ENCODE results near the gene ITPR2. TPM values are rescaled to one million over a fixed set of nuclear protein-coding genes. Genes with fewer than 3 reads are reported as not detected.

ITPR2 gene
- total RNA-seq, 1 donor from 2014 or later: 48.1 TPM

DNA sequence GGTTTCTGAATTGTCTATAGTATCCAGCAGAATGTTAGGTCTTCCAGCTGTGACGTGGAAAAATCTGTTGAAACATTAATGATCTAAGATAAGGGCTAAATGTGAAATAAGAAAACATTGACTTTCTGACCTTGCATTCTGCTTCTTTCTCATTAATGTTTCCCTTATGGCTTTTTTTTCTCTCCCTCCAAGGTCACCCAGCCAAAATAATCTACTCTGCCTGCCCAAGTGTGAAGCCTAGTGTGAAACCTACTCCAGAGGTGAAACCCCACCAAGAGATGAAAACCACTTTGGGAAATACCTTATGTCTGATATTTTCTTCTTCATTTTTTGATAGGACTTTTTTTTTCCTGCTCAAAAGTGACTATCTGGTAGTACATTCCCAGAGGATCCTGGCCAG is 529.6 kb downstream of the ITPR2 start:
- no peak for DNase-seq (ENCODE audit: extremely low spot score in 2 of 2)
- Histone ChIP-seq H3K4me1 (peaks cover 13% of the 10 kb centered on the region), H3K27me3 (no peaks in the 10 kb centered on the region), H3K9me3 (no peaks in the 10 kb centered on the region), H3K36me3 (no peaks in the 10 kb centered on the region), H3K4me3 (no peak overlapping the region), H3K27ac (no peak overlapping the region)
- intact Hi-C loops (cut with DNase I): no loop called here
- TF ChIP-seq POLR2AphosphoS5 (IDR thresholded peaks at IDR 0.05; ENCODE audit: insufficient read depth in 1 of 2, low read depth in 1 of 2) (no peak), POLR2A (IDR thresholded peaks at IDR 0.05) (no peak)
- TF ChIP-seq, protein P1, sequence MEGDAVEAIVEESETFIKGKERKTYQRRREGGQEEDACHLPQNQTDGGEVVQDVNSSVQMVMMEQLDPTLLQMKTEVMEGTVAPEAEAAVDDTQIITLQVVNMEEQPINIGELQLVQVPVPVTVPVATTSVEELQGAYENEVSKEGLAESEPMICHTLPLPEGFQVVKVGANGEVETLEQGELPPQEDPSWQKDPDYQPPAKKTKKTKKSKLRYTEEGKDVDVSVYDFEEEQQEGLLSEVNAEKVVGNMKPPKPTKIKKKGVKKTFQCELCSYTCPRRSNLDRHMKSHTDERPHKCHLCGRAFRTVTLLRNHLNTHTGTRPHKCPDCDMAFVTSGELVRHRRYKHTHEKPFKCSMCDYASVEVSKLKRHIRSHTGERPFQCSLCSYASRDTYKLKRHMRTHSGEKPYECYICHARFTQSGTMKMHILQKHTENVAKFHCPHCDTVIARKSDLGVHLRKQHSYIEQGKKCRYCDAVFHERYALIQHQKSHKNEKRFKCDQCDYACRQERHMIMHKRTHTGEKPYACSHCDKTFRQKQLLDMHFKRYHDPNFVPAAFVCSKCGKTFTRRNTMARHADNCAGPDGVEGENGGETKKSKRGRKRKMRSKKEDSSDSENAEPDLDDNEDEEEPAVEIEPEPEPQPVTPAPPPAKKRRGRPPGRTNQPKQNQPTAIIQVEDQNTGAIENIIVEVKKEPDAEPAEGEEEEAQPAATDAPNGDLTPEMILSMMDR (IDR thresholded peaks at IDR 0.05): no peak

DNA sequence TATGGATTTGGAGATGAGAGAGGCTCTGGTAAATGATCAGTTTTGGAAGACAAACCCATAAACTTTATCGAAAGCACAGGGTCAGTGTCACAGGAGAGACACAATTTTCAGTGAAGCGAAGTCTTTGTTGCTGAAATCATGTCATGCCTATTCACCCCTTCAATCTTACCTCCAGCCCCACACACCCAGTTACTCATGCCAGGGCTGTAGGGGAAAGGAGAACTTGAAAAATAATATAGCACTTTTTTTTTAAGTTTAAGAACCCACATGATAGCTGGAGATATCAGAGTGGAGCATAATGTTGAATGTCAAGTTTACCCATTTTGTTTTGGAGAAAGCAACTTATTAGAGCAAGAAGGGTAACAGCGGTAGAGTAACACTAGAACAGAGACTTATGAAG is 530.2 kb downstream of the ITPR2 start:
- intact Hi-C loops (cut with DNase I): no loop called here
- no peak overlapping the region for H3K4me3 ChIP-seq
- no peak for DNase-seq (ENCODE audit: extremely low spot score in 2 of 2)
- H3K36me3 ChIP-seq: no peaks in the 10 kb centered on the region
- TF ChIP-seq, protein P1 (IDR thresholded peaks at IDR 0.05): no peak
- TF ChIP-seq POLR2A (IDR thresholded peaks at IDR 0.05) (no peak), POLR2AphosphoS5 (IDR thresholded peaks at IDR 0.05; ENCODE audit: insufficient read depth in 1 of 2, low read depth in 1 of 2) (no peak)
- no peak overlapping the region for H3K27ac ChIP-seq
- H3K4me1 ChIP-seq: peaks cover 15% of the 10 kb centered on the region
- no peaks in the 10 kb centered on the region for H3K27me3 ChIP-seq
- no peaks in the 10 kb centered on the region for H3K9me3 ChIP-seq

DNA sequence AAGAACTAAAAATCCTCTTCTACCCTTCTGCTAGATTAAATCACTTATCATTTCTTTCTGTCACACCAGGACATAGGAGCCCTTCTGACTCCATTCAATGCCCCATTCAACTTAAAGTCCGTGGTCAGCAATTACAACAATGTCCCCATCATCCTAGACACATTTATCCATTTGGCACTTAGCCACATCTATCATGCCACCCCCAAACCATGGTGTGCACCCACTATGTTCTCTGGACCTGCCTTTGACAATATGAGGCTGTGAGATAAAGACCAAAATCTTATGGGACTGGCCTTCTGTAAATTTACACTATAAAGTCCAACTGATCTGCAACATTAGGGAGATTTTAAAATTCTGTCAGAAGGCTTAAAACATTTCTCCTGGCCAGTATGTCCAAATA is 533.2 kb downstream of the ITPR2 start:
- Histone ChIP-seq H3K4me1 (peaks cover 15% of the 10 kb centered on the region), H3K27ac (peak overlapping the region; percentile 57), H3K27me3 (no peaks in the 10 kb centered on the region), H3K9me3 (no peaks in the 10 kb centered on the region), H3K4me3 (no peak overlapping the region), H3K36me3 (no peaks in the 10 kb centered on the region)
- no peak for DNase-seq (ENCODE audit: extremely low spot score in 2 of 2)
- no peak for TF ChIP-seq POLR2A (IDR thresholded peaks at IDR 0.05)
- intact Hi-C loops (cut with DNase I): no loop called here

DNA sequence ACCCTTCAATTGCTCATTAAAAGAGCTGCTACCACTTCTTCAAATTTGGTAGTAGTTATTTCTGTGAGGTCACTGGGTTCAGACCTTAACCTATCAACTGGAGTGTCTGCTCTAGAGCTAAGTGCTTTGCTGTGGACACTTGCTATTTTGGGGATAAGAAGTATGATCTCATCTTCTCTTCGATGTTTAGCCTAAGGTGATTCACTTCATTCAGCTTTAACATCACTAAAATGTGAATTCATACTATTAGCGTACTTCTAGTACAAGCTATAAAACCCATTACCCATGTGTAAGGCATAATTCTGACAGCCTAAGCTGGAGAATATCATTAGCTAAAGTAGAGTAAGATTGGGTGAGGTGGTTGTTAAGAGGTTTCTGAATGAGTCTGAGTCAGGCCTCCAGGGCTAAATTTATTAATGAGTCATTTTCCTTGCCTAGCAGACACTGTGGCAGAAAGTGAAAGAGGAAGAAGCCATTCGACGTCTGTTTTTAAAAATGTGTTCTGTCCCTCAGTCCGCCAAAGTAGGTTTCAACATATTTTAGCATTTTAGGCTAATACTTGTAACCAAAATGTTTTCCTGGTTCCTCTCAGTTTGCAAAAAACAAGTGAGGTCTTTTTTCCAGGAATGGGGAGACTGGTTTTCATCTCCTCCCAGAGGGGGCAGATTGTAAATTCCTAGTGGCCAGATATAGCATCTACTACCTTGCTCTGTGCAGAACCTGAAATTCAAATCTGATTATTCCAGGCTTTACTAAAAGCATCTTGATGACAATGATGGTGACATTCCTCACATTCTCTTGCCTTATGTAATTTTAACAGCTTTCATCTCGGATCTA is 534.0 kb downstream of the ITPR2 start:
- Histone ChIP-seq H3K36me3 (no peaks in the 10 kb centered on the region), H3K4me1 (peaks cover 15% of the 10 kb centered on the region), H3K4me3 (peak overlapping the region in 1 of 2 donors; percentile 22), H3K27me3 (no peaks in the 10 kb centered on the region), H3K9me3 (no peaks in the 10 kb centered on the region), H3K27ac (peak overlapping the region; percentile 57)
- no peak for DNase-seq (ENCODE audit: extremely low spot score in 2 of 2)
- TF ChIP-seq POLR2A (IDR thresholded peaks at IDR 0.05): no peak
- peak; percentile 27 to 80 for TF ChIP-seq POLR2AphosphoS5 (IDR thresholded peaks at IDR 0.05; ENCODE audit: insufficient read depth in 1 of 2, low read depth in 1 of 2)
- TF ChIP-seq, protein P1 (IDR thresholded peaks at IDR 0.05): no peak
- intact Hi-C loops (cut with DNase I): no loop called here

DNA sequence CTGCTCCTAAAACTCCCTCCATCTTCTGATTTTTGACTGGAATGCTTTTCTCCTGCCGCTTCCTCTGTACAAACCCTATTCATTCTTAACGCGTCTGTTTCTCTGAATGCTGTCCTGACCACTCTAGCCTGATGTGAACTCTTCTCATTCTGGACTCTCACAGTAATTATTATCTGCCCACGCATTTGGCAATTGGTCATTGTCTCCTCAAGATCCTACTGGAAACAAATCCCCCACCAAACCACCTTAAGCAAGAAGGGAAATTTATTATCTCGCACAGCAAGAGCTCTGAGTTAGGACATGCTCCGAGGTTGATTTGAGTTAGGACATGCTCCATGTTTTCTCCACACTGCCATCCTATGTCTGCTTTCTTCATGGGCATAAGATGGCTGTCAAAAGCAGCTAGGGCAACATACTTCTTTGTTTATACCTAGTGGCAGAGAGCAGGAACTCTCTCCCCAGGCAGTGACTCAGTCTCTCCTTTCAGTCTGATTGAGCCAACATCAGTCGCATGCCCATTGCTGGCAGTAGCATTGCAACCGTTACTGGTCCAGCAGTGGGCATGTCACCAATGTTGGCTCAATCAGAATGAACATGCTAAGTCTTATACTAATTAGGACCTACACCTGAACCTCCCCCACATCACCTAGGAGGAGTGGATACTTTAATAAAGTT is 535.5 kb downstream of the ITPR2 start:
- H3K9me3 ChIP-seq: no peaks in the 10 kb centered on the region
- no peak for DNase-seq (ENCODE audit: extremely low spot score in 2 of 2)
- intact Hi-C loops (cut with DNase I): no loop called here
- H3K27ac ChIP-seq: no peak overlapping the region
- peaks cover 15% of the 10 kb centered on the region for H3K4me1 ChIP-seq
- no peaks in the 10 kb centered on the region for H3K36me3 ChIP-seq
- no peak overlapping the region for H3K4me3 ChIP-seq
- no peak for TF ChIP-seq POLR2A (IDR thresholded peaks at IDR 0.05)
- TF ChIP-seq, protein P1 (IDR thresholded peaks at IDR 0.05): no peak
- no peak for TF ChIP-seq POLR2AphosphoS5 (IDR thresholded peaks at IDR 0.05; ENCODE audit: insufficient read depth in 1 of 2, low read depth in 1 of 2)
- no peaks in the 10 kb centered on the region for H3K27me3 ChIP-seq
